Activated effector memory CD4-positive, alpha-beta T cell treated with anti-CD3 and anti-CD28 coated beads, Interleukin-2, amount 50 U/mL, for 16 hours (primary cell): ENCODE measurements around the gene NEO1.
"Not testable (repeated sequence)": the region's sequence is repeated elsewhere in the genome, so short reads cannot be mapped to it uniquely, and the experiment has no call there.

Experiments used
- DNase-seq: peaks from one replicate; pipeline ENCODE4 v3.0.0-alpha.2; 2020

The NEO1 gene

GRCh38 chr15:73265536-73266153 is 213.4 kb downstream of the NEO1 start:
- DNase-seq, result peak; percentile 81

GRCh38 chr15:73268457-73268856 is 216.2 kb downstream of the NEO1 start:
- DNase-seq, result no peak

GRCh38 chr15:73270366-73271097 is 218.3 kb downstream of the NEO1 start:
- DNase-seq, result no peak

GRCh38 chr15:73273181-73274002 is 221.1 kb downstream of the NEO1 start:
- DNase-seq, result peak; percentile 70

GRCh38 chr15:73275862-73276261 is 223.6 kb downstream of the NEO1 start:
- no peak for DNase-seq

- no peak for DNase-seq
Measured at GRCh38 chr15:73282567-73283365, 230.5 kb downstream of the NEO1 start.

GRCh38 chr15:73283366-73283962 is 231.2 kb downstream of the NEO1 start:
- no peak for DNase-seq

GRCh38 chr15:73284090-73284716 is 231.9 kb downstream of the NEO1 start:
- no peak for DNase-seq

- no peak for DNase-seq
Measured at GRCh38 chr15:73286311-73286710, 234.0 kb downstream of the NEO1 start.

- no peak for DNase-seq
Measured at GRCh38 chr15:73287019-73287418, 234.8 kb downstream of the NEO1 start.

GRCh38 chr15:73291441-73291840 is 239.2 kb downstream of the NEO1 start:
- no peak for DNase-seq

- no peak for DNase-seq
Measured at GRCh38 chr15:73293773-73294172, 241.5 kb downstream of the NEO1 start.

- DNase-seq, result no peak
Measured at GRCh38 chr15:73295630-73296286, 243.5 kb downstream of the NEO1 start.

- no peak for DNase-seq
Measured at GRCh38 chr15:73296609-73297353, 244.5 kb downstream of the NEO1 start.

GRCh38 chr15:73298522-73299245 is 246.4 kb downstream of the NEO1 start:
- no peak for DNase-seq

GRCh38 chr15:73300286-73300685 is 248.0 kb downstream of the NEO1 start:
- DNase-seq, result not testable (repeated sequence)

GRCh38 chr15:73303636-73304035 is 251.4 kb downstream of the NEO1 start:
- no peak for DNase-seq

GRCh38 chr15:73305331-73306211 is 253.3 kb downstream of the NEO1 start:
- no peak for DNase-seq

- DNase-seq, result no peak
Measured at GRCh38 chr15:73308305-73308704, 256.0 kb downstream of the NEO1 start.
